ENCODE data around the gene OPCML. TPM values are rescaled to one million over a fixed set of nuclear protein-coding genes. Genes with fewer than 3 reads are reported as not detected.

OPCML gene
- total and polyA plus RNA-seq, 7 donors: 0.01 to 0.80 (median 0.07) TPM; not detected in 4

DNA sequence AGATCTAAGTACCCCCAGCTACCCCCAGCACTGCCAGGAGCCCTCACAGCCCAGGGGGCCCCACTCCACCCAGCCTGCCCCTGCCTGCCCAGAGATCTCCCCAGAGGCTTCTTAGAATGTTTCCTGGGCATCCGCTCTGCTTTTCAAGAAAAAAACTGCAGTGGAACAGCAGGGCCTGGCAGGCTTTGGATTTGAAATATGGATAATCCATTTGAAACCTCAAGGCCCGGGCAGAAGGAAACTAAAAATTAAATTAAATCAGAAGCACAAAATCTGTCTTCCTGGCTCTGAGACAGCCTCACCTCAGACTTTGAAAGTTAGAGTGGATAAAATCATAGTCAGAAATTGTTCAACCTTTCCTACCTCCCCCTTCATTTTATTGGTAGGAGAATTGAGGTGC is 273.6 kb downstream of the OPCML start:
- Histone ChIP-seq H3K9me3 (no peaks in the 10 kb centered on the region), H3K4me1 (no peaks in the 10 kb centered on the region), H3K27ac (no peak overlapping the region), H3K4me3 (no peak overlapping the region), H3K36me3 (ENCODE audit: insufficient read depth in 1 of 2, low read depth in 1 of 2) (no peaks in the 10 kb centered on the region), H3K27me3 (ENCODE audit: insufficient read depth in 3 of 3, low read length in 2 of 3) (no peaks in the 10 kb centered on the region)
- DNase-seq (no peak), ATAC-seq (no peak)
- TF ChIP-seq, protein P1, sequence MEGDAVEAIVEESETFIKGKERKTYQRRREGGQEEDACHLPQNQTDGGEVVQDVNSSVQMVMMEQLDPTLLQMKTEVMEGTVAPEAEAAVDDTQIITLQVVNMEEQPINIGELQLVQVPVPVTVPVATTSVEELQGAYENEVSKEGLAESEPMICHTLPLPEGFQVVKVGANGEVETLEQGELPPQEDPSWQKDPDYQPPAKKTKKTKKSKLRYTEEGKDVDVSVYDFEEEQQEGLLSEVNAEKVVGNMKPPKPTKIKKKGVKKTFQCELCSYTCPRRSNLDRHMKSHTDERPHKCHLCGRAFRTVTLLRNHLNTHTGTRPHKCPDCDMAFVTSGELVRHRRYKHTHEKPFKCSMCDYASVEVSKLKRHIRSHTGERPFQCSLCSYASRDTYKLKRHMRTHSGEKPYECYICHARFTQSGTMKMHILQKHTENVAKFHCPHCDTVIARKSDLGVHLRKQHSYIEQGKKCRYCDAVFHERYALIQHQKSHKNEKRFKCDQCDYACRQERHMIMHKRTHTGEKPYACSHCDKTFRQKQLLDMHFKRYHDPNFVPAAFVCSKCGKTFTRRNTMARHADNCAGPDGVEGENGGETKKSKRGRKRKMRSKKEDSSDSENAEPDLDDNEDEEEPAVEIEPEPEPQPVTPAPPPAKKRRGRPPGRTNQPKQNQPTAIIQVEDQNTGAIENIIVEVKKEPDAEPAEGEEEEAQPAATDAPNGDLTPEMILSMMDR (IDR thresholded peaks at IDR 0.05): no peak
- WGBS, 3 donors: 32 to 39% (median 37%) methylated on average over 2 of the region's 2 CpGs
- intact Hi-C loops (cut with DNase I): no loop called here

DNA sequence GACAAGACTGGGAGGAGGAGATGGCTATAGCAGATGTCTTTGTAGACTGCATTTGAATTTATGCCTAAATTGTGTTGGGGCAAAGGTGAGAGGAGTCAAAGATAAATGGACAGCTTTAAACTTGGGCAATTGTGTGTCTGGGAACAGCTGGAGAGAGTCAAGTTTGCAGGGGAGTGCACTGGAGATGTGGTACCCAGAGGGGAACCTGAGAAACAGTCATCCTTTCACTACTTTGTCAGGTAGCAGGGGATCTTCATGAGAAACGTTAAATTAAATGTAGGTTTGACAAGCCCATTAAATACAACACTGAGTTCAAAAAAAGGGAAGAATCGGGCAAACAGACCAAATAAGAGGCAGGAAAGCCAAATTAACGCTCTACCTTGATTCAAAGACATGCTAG is 277.7 kb downstream of the OPCML start:
- TF ChIP-seq, protein P1 (IDR thresholded peaks at IDR 0.05): no peak
- intact Hi-C loops (cut with DNase I): no loop called here
- Histone ChIP-seq H3K27ac (no peak overlapping the region), H3K9me3 (no peaks in the 10 kb centered on the region), H3K27me3 (ENCODE audit: insufficient read depth in 3 of 3, low read length in 2 of 3) (no peaks in the 10 kb centered on the region), H3K36me3 (ENCODE audit: insufficient read depth in 1 of 2, low read depth in 1 of 2) (no peaks in the 10 kb centered on the region), H3K4me3 (no peak overlapping the region), H3K4me1 (no peaks in the 10 kb centered on the region)
- no peak for ATAC-seq
- no peak for DNase-seq
- WGBS, 3 donors: 62 to 68% (median 67%) methylated on average over 3 of the region's 3 CpGs

DNA sequence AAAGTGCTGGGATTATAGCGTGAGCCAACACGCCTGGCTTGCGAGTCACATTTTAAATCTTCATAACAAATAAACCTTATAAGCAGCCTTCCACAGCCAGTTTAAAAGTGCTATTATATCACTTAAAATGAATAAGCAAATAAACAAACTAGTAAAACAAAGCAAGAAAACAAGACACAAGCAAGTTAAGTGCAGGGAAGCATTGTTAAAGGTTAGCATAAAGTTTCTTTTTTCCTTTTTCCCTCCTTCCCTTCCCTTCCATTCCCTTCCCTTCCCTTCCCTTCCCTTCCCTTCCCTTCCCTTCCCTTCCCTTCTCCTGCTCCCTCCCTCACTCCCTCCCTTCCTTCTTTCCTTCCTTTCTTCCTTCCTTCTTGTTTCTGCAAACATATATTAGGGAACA is 278.7 kb downstream of the OPCML start:
- WGBS, 3 donors: 79 to 93% (median 93%) methylated on average over 3 of the region's 3 CpGs
- H3K4me1 ChIP-seq: no peaks in the 10 kb centered on the region
- no peak overlapping the region for H3K4me3 ChIP-seq
- intact Hi-C loops (cut with DNase I): no loop called here
- H3K36me3 ChIP-seq (ENCODE audit: insufficient read depth in 1 of 2, low read depth in 1 of 2): no peaks in the 10 kb centered on the region
- TF ChIP-seq, protein P1 (IDR thresholded peaks at IDR 0.05): no peak
- no peak for DNase-seq
- no peaks in the 10 kb centered on the region for H3K9me3 ChIP-seq
- H3K27me3 ChIP-seq (ENCODE audit: insufficient read depth in 3 of 3, low read length in 2 of 3): no peaks in the 10 kb centered on the region
- ATAC-seq: no peak
- H3K27ac ChIP-seq: no peak overlapping the region

DNA sequence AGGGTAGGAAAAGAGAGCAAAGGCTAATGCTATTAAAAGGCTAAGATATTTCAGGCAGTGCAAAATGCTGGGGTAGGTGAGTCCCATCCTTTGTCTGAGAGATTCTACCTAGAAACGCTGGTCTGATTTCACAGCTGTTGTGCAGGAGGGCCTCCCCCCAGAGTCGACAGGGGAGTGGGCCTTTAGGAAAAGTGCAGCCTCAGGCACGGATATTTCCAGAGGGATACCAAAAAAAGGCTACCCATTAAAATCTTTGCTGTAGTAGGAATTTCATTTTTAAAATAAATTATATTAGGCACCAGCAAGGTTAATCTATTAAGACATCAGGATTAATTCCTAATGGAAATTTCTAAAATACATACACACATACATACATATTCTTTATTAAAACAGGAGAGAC is 280.5 kb downstream of the OPCML start:
- intact Hi-C loops (cut with DNase I): no loop called here
- DNase-seq (no peak), ATAC-seq (no peak)
- WGBS, 3 donors: 49 to 50% (median 49%) methylated on average over 3 of the region's 3 CpGs
- H3K4me3 ChIP-seq: no peak overlapping the region
- H3K4me1 ChIP-seq: no peaks in the 10 kb centered on the region
- H3K9me3 ChIP-seq: no peaks in the 10 kb centered on the region
- no peak overlapping the region for H3K27ac ChIP-seq
- TF ChIP-seq, protein P1 (IDR thresholded peaks at IDR 0.05): no peak
- H3K27me3 ChIP-seq (ENCODE audit: insufficient read depth in 3 of 3, low read length in 2 of 3): no peaks in the 10 kb centered on the region
- no peaks in the 10 kb centered on the region for H3K36me3 ChIP-seq (ENCODE audit: insufficient read depth in 1 of 2, low read depth in 1 of 2)

DNA sequence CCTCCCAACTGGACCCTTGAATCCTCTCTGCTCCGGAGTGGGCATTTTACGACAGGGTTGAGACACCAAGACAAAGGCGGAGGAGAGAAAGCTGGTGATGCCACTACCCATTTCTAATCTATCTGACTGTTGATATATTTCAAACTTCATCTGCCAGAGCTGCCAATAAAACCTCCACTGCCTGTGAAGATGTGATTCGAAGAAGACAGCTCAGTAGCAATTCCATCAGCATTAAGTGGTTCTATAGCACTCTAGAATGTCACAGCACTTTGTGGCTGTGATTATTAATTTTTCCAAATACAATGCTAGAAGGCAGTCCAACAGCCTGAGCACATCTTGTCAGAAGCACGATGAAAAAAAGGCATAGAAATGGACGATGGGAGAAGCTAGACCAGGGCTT is 282.8 kb downstream of the OPCML start:
- ATAC-seq (no peak), DNase-seq (no peak)
- H3K27ac ChIP-seq: no peak overlapping the region
- no peaks in the 10 kb centered on the region for H3K9me3 ChIP-seq
- WGBS, 3 donors: 48 to 71% (median 70%) methylated on average over 6 of the region's 6 CpGs
- H3K4me1 ChIP-seq: no peaks in the 10 kb centered on the region
- H3K4me3 ChIP-seq: no peak overlapping the region
- TF ChIP-seq, protein P1 (IDR thresholded peaks at IDR 0.05): no peak
- intact Hi-C loops (cut with DNase I): no loop called here
- no peaks in the 10 kb centered on the region for H3K36me3 ChIP-seq (ENCODE audit: insufficient read depth in 1 of 2, low read depth in 1 of 2)
- H3K27me3 ChIP-seq (ENCODE audit: insufficient read depth in 3 of 3, low read length in 2 of 3): no peaks in the 10 kb centered on the region

Data from psoas muscle (tissue), 8 donors.